GM21825 (cell line): Measurements from ENCODE around the gene ADCY5.

ENCODE experiments used
- ATAC-seq: cut with Tn5 transposase; IDR thresholded peaks from one replicate; pipeline ENCODE4 v1.9.1; 2021; ENCODE audit warnings: mild to moderate bottlenecking, moderate library complexity; ENCODE audit not compliant: unreplicated experiment

Gene ADCY5

DNA sequence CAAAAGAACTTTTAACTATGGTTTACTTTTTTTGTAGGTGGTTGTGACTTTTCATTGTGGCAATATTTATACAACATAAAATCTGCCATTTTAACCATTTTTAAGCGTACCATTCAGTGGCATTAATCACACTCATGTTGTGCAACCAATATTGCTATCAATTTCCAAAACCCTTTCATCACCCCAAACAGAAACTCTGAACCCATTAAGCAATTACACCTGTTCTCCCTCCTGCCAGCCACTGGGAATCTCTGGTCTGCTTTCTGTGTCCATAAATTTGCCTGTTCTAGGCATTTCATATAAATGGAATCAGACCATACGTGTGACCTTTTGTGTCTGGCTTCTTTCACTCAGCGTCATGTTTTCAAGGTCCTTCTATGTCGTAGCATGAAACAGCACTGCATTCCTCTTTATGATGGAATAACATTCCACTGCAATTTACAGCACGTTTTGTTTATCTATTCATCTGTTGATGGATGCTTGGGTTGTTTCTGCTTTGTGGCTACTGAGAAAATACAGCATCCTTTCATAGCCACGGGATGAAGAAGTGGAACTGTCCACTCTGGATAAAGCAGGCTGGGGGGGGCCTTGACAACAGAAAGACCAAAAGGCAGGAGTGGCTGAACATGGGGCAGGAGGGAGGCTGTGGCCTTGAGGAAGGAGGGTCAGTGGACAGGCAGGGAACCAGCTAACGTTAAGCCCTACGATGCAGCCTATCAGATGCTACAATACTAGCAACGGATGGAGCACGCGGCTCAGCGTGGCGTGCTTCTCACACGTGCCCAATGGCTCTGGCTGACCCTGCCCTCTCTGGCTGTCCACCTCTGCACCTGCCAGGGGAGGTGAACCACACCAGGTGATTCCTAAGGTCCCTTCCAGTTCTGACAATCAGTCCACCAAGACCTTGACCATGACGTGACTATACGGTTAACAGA lies 136.3 kb downstream of the ADCY5 start:
- no peak for ATAC-seq

DNA sequence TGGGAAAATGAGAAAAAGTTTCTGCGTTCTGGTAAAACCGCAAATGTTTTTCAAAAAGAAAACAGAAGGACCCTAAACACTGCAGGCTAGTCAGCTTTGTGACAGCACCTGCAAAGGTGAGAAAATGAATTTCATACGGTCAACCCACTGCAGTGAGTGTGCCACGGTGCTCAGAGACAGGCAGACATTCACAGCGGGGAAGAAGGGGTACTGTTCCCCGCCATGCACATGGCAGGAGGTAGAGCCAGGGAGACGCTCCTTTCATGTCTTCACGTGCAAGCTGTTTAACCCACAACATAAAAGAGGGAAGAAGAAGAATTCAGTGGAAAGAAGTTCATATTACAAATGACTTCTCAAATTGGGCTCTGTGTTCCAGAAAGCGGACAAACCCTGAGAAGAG lies 137.7 kb downstream of the ADCY5 start:
- no peak for ATAC-seq

DNA sequence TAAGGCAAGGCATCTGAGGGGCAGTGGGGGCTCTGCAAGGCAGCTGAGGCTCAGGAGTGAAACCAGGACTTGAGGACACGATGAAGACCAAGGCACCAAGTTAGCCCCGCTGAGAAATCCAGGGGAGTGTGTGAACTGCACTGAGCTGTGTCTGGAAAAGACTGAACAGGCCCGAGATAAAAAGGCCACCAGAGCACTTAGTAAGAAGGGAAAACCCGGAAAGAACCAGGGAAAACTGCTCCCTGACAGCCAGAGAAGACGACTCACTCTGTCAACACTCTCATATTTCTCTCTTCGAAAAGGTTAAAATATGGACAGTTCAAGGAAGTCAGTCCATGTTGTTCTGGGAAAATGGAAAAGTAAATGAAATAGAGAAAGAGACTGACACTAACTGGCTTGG lies 138.1 kb downstream of the ADCY5 start:
- no peak for ATAC-seq

DNA sequence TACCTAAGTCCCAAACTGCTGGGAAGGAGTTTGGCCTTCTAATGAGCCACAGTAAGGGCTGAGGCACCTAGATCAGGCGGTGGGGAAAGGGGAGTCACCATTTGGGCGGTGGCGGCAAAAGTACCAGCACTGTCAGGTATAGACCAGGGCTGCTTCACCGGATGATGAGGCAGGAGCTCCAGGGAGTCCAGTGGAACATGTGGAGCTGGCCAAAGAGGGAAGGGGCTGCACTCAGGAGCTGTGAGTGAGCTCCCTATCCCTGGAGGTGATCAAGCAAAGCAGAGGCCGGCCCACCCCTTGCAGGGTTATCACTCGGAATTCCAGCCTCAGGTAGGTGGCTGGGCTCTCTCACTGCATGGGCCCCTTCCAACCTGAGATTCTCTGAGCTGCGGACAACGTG lies 138.7 kb downstream of the ADCY5 start:
- no peak for ATAC-seq

DNA sequence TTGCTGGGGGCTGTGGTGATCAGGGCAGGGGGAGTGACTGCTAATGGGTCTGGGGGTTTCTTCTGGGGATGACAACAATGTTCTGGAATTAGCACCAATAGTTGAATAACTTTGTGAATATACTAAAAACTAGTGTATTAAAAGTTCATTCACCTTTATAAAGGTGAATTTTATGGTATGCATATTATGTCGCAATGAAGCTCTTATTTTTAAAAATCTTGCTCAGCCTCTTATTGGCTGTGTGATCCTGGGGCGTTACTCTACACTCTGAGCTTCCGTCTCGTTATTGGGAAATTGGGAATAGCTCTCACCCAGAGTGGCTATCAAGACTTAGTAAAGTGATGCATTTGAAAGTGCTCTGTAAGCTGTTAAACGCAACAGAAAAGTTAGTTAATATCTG lies 141.8 kb downstream of the ADCY5 start:
- no peak for ATAC-seq

DNA sequence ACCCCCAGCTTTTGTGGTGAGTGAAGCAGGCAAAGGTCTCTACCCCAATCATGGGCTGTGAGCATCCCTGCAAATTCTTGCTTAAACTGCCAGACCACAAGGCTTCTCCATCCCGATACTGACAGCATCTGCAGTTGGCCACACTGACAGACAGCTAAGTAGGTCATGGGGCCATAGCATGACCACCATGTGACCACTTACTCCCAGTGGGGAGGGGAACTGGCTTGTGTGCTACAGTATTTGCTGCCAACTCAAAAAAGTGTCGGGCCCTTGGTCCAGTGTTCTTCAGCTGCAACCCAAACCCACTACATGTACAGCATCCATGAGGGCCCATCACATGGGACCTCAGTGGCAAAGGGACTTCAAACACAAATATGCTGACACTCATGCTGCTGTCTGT lies 143.7 kb downstream of the ADCY5 start:
- ATAC-seq, result no peak

DNA sequence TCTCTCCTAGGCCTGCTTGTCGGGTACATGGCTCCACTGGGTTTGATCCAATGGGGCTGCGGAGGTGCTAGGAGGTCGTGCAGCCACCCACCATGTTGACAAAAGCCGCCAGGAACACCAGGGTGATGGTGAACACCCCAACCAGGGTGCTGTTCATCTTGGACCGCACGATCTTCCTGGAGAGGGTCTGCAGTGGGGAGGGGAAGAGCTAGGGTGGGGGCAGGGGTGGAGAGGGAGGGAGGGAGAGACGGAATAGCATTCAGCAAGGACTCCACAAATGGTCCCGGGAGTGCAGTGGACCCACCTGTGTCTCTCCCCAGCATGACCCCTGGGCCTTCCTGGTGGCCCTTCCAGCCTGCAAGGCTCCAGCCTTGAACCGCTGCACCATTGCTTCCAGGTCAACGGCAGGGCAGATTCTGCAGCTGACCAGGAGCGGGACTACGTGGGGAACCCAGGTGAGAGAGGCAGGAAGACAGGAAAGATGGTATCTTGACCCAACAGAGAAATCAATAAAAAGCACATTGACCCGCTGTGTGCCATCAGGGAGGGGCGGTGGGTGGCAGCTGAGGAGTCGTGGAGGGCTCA lies 144.8 kb downstream of the ADCY5 start:
- no peak for ATAC-seq

DNA sequence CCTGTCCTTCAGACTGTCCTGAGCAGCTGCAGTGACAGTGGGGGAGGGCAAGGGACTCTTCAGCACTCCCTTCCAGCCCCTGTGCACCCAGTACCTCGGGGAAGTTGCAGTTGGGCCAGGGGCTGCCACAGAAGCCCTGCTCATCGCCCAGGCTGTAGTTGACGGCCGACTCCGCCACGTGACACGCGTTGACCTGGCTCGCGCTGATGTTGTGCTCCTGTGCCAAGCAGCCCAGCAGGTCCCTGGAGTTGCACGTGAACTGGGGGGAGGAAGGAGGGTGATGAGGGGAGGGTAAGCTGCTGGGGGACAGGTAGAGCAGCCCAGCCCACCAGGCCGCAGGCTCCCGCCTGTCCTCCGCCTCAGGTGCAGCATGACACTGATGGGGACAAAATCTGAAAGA lies 145.9 kb downstream of the ADCY5 start:
- no peak for ATAC-seq

DNA sequence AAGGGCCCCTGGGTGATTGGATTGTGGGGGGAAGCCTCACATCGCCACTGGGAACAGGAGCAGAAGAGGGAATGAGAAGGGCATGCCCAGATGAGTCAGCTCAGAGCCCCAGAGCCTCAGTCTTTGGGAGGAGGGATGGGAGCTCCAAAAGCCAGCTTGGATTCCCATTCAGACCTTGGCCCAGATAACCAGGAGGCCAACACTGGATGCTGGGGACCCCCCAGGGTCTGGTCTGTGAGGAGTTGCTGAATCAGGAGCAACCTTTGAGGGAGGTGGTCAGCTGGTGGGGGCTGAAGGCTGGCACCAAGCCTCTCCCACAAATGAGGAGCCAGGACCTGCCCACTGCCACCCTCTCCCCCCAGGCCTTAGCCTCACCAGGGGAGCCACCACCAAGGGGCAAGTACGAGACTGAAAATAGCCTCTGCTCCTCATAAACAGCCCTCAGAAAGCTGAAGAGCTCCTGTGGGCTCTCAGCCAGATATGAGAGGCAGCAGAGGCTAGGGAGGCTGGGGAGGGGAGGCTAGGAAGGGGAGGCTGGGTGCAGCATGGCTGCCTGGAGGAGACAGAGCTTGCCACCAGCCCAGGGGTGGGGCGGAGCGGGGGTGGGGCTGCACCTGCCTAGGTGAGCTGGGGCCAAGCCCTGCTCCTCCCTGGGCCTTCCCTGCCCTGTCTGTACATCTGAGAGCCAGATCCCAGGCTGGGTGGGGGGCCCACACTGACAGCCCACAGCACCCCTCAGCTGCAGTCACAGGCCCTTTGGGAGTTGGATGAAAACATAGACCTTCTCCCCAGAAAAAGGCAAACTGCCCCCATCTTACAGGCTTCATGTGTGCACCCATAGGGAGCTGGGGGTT lies 147.3 kb downstream of the ADCY5 start:
- ATAC-seq, result no peak

DNA sequence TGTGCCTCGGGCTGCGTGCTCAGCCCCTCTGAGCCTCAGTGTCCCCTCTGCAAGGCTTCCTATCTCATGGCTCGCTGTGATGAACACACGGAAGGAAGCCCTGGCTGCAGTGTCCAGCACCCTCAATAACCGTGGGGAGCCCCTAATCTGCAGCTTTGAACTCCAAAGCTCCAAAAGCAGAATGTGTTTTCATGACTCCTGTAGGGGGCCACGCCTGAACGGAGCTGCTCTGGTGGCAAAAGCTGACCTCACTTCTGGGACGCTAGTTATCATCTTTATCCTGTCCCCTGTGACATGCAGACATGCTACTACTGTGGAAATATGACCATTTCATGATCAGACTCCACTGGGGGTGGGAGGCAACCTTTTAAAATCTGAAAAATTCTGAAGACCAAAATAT lies 148.3 kb downstream of the ADCY5 start:
- ATAC-seq, result no peak

DNA sequence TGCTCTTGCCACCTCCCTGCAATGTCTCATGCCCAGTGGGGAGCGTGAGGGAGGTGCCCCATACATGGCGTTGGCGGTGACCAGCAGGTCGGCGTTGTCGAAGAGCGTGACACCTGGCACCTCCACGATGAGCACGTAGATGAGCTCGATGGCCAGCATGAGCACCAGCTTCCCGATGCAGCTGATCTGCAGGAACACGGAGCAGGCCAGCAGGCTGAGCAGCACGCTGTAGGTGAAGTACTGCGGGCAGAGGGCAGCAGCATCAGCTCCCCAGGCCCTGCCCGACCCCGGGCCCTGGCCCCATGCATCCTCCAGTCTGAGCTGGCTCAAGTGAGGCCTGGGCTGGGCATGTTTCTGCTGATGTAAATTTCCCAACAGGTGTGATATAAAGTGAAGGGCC lies 148.8 kb downstream of the ADCY5 start:
- no peak for ATAC-seq

DNA sequence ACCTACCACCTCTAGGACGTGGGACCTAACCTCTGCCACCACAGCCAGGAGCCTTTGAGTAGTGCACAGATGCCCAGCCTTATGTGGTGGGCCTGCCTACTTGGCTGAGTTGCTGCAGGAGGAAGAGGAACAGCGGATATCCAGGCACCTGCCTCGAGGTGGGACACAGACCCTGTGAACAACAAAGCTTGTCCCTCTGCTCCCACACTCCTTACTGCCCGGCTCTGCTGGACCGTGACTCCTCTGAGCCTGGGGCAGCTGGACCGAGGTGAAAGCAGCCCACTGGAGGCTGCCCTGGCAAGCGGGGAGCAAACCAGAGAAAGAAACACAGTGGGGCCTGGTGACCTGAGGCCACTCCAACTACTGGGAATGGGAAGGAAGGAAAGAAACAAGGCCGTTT lies 149.3 kb downstream of the ADCY5 start:
- no peak for ATAC-seq

DNA sequence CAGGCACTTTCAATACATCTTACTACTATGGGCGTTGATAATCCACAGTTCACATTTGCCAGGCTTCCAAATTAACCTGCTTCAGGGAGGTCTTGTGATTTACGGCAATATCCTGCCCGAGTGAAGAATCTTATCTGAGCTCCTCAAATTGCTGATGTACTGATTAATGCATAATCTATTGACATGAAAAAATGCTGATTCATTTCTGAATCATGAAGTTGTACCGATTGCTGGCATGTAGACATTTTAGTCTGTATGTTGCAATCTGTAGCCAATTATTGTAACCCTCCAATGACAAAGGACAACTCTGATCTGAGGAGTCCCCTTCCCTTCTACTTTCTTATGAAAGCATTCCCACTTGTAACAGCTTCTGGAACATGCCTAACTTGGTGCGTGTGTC lies 150.0 kb downstream of the ADCY5 start:
- no peak for ATAC-seq

DNA sequence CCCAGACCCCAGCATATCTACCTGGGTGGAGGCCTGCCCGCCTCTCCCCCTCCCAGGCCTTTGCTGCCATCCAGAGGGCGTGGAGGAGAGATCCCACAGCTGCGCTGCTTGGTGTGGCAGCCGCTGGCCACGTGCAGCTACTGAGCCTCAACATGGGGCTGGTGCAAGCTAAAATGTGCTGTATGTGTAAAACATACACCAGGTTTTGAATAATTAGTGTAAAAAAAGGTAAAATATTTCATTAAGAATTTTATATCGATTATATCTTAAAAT lies 151.3 kb downstream of the ADCY5 start:
- ATAC-seq, result no peak

DNA sequence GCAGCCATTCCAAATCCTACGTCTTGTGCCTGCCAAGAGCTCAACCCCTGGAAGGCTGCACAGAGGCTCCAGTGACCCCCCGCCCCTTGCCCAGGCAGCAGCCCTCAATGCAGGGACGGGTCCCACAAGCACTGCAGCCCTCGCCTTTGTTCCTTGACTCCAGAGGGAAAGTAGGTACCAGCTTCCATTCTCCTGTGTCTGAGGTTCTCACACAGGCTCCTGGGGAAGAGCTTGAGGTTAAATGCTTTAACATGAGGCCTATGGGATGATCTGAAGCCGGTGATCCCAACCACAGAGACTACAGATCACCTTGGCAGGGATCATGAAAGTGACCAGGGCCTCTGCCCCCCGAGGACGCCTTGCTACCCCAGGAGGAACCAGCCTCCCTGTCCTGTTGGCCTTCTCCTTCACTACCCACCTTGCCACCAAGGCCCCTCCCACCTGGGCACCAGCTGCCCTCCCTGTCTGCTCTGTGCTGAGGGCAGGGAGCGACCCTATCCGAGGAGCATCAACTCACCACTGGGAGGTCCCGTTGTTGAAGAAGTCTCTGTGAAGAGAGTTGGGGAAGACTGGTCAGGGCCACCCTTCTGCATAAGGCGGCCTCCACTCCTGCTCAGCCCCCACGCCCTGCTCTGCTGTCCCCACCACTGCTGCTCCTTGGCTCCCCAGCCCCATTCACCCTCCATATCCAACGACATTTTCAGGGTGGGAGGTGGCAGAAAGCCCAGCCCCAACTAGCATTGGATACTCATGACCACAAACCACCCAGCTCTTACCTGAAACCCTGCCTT lies 151.9 kb downstream of the ADCY5 start:
- ATAC-seq, result no peak

DNA sequence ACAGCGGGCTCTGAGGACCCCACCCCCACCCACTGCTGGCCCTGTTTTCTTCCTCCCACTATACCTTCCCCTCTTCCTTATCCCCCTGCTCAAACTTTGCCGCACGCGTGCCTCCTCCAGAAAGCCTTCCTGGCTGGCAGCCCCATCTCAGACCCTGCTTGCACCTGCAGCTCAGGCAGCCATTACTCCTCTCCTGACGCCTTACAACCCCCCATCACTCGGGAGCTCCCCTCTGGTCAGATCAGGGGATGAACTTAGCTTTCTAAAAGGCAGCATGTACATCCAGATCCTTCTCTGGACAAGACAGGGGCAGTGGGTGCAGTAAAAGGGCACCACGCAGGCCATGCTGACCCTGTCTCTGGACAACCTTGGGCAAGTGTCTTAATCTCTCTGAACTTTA lies 152.6 kb downstream of the ADCY5 start:
- ATAC-seq, result no peak

DNA sequence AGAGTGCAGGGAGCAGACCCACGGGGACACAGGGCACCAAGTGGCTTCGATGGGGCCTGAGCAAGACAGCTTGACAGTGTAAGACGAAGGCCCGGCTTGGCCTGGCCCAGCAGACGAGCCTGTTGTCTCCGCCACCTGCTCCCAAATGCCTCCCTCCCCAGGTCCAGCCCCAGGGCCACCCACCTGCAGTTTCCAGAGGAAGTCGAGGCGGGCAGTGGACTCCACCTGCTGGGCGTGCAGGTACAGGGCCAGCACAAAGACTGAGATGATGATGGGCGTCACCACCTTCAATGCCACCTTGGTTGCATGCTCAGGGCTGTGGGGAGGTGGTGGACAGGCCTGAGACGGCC lies 153.0 kb downstream of the ADCY5 start:
- no peak for ATAC-seq

DNA sequence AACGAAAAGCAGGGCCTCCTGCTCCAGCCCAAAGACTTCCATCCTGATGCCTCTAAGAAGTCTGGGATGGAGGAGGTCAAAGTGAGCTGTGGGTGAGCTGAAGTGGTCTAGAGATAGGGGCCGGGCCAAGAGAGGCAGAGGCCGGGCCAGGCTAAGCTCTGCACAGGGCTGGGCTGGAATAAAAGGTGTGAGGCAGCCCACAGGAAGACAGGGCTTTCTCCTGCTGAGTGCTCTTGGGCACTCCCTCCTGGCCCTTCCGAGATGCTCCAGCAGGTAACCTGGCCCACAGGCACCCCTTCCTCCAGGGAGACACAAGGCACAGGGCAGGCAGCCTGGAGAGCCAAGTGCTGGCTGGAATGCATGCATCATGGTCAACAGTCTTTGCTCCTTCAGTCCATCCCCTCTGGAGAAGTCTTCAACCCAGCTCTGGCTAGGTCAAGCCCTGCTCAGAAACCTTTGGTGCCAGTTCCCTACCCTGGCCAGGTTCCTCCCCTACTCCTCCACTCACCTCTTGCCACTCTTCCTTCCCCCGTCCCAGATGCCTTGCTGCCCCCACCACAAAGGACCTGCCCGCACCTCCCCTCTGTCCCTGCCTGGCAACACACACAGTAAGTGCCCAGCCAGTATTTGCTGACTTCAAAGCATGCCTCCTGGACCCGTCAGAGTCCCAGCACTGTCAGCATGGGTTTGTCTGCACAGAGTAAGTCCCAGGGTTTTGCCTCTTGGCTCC lies 153.6 kb downstream of the ADCY5 start:
- no peak for ATAC-seq

DNA sequence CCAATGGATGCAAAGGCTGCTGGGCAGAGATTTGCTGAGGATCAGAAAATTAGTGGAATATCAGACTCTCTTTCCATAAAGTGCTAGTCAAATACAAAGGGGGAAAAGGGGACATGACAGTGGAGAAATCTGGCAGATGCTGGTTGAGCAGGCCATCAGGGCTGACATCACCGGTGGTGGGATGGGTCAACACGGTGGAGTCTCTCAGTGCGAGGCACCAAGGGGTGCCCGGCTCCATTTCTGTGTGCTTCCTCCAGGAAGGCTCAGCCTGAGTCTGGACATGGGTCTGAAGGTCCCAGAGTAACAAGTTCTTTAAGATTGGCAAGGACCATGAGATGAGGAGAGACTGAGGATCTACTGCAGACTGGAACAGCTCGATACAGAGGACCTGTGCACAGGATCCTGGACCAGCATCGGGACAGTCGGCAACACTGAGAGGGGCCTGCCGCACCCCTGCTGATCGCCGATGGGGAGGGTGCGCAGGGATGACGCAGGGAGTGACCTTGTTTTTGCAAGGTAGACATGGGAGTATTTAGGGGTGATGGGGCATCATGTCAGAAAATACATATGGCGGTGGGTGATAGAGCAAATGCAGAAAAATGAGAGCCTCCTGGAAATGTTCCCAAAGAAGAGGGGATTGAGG lies 154.5 kb downstream of the ADCY5 start:
- ATAC-seq, result no peak
